Measurements from ENCODE around the gene SLC4A8. TPM values are rescaled to one million over a fixed set of nuclear protein-coding genes. Genes with fewer than 3 reads are reported as not detected.

SLC4A8 gene
- total RNA-seq, 3 donors from 2014 or later (not counting 1 experiment from before 2014, with no cell fraction given): 9.8 to 19.2 (median 13.6) TPM

GRCh38 chr12:51439330-51439729, 14.7 kb downstream of the SLC4A8 start:
- no peak overlapping the region for H3K4me3 Mint-ChIP-seq
- WGBS (ENCODE audit: insufficient coverage): 100% methylated on average over 2 of the region's 2 CpGs

GRCh38 chr12:51441583-51441982, 17.0 kb downstream of the SLC4A8 start:
- no peak for DNase-seq

More at GRCh38 chr12:51439330-51439729, 14.7 kb downstream of the SLC4A8 start:
- Histone ChIP-seq H3K4me1 (ENCODE audit: control insufficient read depth, insufficient read depth, low read length) (no peaks in the 10 kb centered on the region), H3K27me3 (ENCODE audit: control insufficient read depth, insufficient read depth, low read length) (no peaks in the 10 kb centered on the region), H3K4me3 (ENCODE audit: low read length) (no peak overlapping the region), H3K9me3 (ENCODE audit: control insufficient read depth, insufficient read depth, low read length) (no peaks in the 10 kb centered on the region), H3K36me3 (ENCODE audit: control insufficient read depth, insufficient read depth, low read length) (no peaks in the 10 kb centered on the region), H3K27ac (ENCODE audit: low read length) (no peak overlapping the region)
- no peaks in the 10 kb centered on the region for H3K36me3 Mint-ChIP-seq
- no peaks in the 10 kb centered on the region for H3K9me3 Mint-ChIP-seq
- DNase-seq (no peak), ATAC-seq (no peak)
- intact Hi-C loops (cut with micrococcal nuclease): no loop called here
- H3K27me3 Mint-ChIP-seq (ENCODE audit: low read depth in 2 of 2): no peaks in the 10 kb centered on the region
- TF ChIP-seq CTCF (IDR thresholded peaks at IDR 0.05): no peak
- H3K4me1 Mint-ChIP-seq: peaks cover 9 to 10% of the 10 kb centered on the region in 2 donors
- no peak overlapping the region for H3K27ac Mint-ChIP-seq

GRCh38 chr12:51442324-51442723, 17.7 kb downstream of the SLC4A8 start:
- Histone ChIP-seq H3K4me3 (ENCODE audit: low read length) (no peak overlapping the region), H3K27me3 (ENCODE audit: control insufficient read depth, insufficient read depth, low read length) (no peaks in the 10 kb centered on the region), H3K36me3 (ENCODE audit: control insufficient read depth, insufficient read depth, low read length) (no peaks in the 10 kb centered on the region), H3K4me1 (ENCODE audit: control insufficient read depth, insufficient read depth, low read length) (no peaks in the 10 kb centered on the region), H3K27ac (ENCODE audit: low read length) (no peak overlapping the region), H3K9me3 (ENCODE audit: control insufficient read depth, insufficient read depth, low read length) (no peaks in the 10 kb centered on the region)
- Mint-ChIP-seq H3K9me3 (no peaks in the 10 kb centered on the region), H3K4me1 (peaks cover 9 to 10% of the 10 kb centered on the region in 2 donors), H3K27ac (no peak overlapping the region), H3K4me3 (no peak overlapping the region), H3K27me3 (ENCODE audit: low read depth in 2 of 2) (no peaks in the 10 kb centered on the region), H3K36me3 (no peaks in the 10 kb centered on the region)
- TF ChIP-seq CTCF (IDR thresholded peaks at IDR 0.05): no peak
- ATAC-seq (no peak), DNase-seq (no peak)
- intact Hi-C loops (cut with micrococcal nuclease): no loop called here
- 93% methylated on average over 3 of the region's 4 CpGs for WGBS (ENCODE audit: insufficient coverage)

More at GRCh38 chr12:51441583-51441982, 17.0 kb downstream of the SLC4A8 start:
- no peak overlapping the region for H3K4me3 Mint-ChIP-seq
- ATAC-seq: no peak
- intact Hi-C loops (cut with micrococcal nuclease): no loop called here
- TF ChIP-seq CTCF (IDR thresholded peaks at IDR 0.05): no peak
- H3K4me3 ChIP-seq (ENCODE audit: low read length): no peak overlapping the region
- no peaks in the 10 kb centered on the region for H3K9me3 ChIP-seq (ENCODE audit: control insufficient read depth, insufficient read depth, low read length)
- peaks cover 9 to 10% of the 10 kb centered on the region in 2 donors for H3K4me1 Mint-ChIP-seq
- H3K36me3 ChIP-seq (ENCODE audit: control insufficient read depth, insufficient read depth, low read length): no peaks in the 10 kb centered on the region
- no peaks in the 10 kb centered on the region for H3K9me3 Mint-ChIP-seq
- H3K27ac ChIP-seq (ENCODE audit: low read length): no peak overlapping the region
- H3K4me1 ChIP-seq (ENCODE audit: control insufficient read depth, insufficient read depth, low read length): no peaks in the 10 kb centered on the region
- H3K27me3 Mint-ChIP-seq (ENCODE audit: low read depth in 2 of 2): no peaks in the 10 kb centered on the region
- WGBS (ENCODE audit: insufficient coverage): 42% methylated on average over 3 of the region's 3 CpGs
- H3K27ac Mint-ChIP-seq: no peak overlapping the region
- no peaks in the 10 kb centered on the region for H3K36me3 Mint-ChIP-seq
- no peaks in the 10 kb centered on the region for H3K27me3 ChIP-seq (ENCODE audit: control insufficient read depth, insufficient read depth, low read length)

- no peak overlapping the region for H3K27ac ChIP-seq (ENCODE audit: low read length)
- 90% methylated on average over 5 of the region's 5 CpGs for WGBS (ENCODE audit: insufficient coverage)
- no peaks in the 10 kb centered on the region for H3K36me3 Mint-ChIP-seq
- ATAC-seq: no peak
- intact Hi-C loops (cut with micrococcal nuclease): no loop called here
- H3K36me3 ChIP-seq (ENCODE audit: control insufficient read depth, insufficient read depth, low read length): no peaks in the 10 kb centered on the region
- no peak for TF ChIP-seq CTCF (IDR thresholded peaks at IDR 0.05)
- H3K4me3 Mint-ChIP-seq: no peak overlapping the region
- H3K27me3 Mint-ChIP-seq (ENCODE audit: low read depth in 2 of 2): no peaks in the 10 kb centered on the region
- no peak overlapping the region for H3K4me3 ChIP-seq (ENCODE audit: low read length)
- no peaks in the 10 kb centered on the region for H3K9me3 Mint-ChIP-seq
- no peaks in the 10 kb centered on the region for H3K4me1 ChIP-seq (ENCODE audit: control insufficient read depth, insufficient read depth, low read length)
- no peak overlapping the region for H3K27ac Mint-ChIP-seq
- peaks cover 9 to 11% of the 10 kb centered on the region in 2 donors for H3K4me1 Mint-ChIP-seq
- H3K9me3 ChIP-seq (ENCODE audit: control insufficient read depth, insufficient read depth, low read length): no peaks in the 10 kb centered on the region
- no peak for DNase-seq
- no peaks in the 10 kb centered on the region for H3K27me3 ChIP-seq (ENCODE audit: control insufficient read depth, insufficient read depth, low read length)
These were observed 18.9 kb downstream of the SLC4A8 start for GRCh38 chr12:51443573-51443972.

Measured in natural killer cell (primary cell).